Measurements from ENCODE around the gene L3MBTL1. TPM values are rescaled to one million over a fixed set of nuclear protein-coding genes. Genes with fewer than 3 reads are reported as not detected.

L3MBTL1 gene
- polyA plus RNA-seq, 10 donors = 3.8 to 12.2 (median 6.3) TPM

DNA sequence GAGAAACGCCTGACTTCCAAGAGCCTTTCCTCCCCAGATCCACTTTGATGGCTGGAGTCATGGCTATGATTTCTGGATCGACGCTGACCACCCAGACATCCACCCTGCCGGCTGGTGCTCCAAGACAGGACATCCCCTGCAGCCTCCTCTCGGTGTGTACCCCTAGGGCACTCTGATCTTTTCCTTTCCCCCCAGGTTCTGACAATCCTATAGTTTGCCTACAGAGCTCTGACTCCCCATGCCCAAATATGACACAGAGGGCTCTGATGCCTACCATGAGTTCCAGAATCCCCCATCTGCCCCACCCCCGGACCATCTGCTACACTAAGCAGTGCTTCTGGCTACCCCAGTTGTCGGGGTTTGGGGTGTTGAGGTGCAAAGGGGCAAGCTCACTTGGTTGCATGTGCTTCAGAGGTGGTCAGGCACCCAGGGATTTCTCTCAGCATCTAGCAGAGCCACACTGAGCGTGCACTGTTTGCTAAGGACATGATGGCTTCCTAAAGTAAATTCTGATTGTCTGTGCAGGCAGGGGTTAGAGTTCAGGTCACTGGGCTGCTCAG is 27.4 kb downstream of the L3MBTL1 start:
- DNase-seq = no peak

- DNase-seq = no peak
These were observed 28.0 kb downstream of the L3MBTL1 start for GRCh38 chr20:43535370-43536004.

DNA sequence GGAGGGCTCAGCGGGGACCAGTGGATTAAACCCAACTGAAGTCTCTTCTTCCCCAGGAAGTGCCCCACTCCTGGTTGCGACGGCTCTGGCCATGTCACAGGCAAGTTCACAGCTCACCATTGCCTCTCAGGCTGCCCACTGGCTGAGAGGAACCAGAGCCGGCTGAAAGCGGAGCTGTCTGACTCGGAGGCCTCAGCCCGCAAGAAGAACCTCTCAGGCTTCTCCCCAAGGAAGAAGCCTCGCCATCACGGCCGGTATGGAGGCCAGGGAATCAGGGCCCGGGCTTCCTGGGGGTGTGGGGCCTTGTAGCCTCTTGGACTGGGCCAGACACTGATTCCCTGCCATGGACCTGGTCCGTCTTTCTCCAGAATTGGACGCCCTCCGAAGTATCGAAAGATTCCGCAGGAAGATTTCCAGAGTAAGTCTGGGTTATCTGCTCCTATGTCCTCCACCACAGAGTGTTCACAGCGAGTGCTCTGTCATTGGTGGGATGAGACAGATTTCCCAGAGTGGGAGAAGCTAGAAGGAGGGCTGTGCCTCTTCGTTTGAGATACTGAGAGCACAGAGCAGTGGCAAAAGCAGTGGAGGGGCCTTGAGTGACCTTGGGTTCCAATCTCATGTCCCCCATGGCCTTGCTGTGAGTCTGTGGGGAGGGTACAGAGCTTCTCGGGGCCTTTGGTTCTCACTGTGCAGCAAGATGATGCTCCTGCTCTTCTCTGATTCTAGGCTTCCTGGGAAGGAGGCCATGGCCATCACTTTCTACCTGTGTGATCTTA is 28.7 kb downstream of the L3MBTL1 start:
- no peak for DNase-seq

DNA sequence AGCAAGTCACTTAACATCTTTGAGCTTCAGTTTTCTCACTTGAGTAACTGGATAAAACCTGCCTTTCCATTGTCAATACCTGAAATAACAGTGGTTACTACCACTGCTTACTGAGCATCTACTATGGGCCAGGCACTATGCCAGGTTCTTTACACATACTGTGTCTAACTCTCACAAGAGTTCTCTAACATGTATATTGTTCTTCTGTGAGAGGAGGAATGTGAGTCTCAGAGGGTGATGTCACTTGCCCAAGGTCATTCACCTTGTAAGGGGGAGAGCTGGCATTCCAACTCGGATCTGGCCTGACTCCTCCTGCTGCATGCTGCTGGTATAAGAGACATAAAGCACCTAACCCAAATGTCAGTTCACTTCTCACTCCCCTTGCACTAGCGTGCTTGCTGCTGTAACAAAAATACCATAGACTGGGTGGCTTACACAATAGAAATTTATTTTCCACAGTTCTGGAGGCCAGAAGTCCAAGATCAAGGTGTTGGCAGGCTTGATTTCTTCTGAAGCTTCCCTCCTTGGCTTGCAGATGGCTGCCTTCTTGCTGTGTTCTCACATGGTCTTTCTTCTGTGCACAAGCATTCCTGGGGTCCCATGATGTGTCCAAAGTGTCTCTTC is 29.4 kb downstream of the L3MBTL1 start:
- DNase-seq = no peak

- peak; percentile 34 to 75 (median 38) for DNase-seq
These were observed 30.7 kb downstream of the L3MBTL1 start for GRCh38 chr20:43537921-43538877.

DNA sequence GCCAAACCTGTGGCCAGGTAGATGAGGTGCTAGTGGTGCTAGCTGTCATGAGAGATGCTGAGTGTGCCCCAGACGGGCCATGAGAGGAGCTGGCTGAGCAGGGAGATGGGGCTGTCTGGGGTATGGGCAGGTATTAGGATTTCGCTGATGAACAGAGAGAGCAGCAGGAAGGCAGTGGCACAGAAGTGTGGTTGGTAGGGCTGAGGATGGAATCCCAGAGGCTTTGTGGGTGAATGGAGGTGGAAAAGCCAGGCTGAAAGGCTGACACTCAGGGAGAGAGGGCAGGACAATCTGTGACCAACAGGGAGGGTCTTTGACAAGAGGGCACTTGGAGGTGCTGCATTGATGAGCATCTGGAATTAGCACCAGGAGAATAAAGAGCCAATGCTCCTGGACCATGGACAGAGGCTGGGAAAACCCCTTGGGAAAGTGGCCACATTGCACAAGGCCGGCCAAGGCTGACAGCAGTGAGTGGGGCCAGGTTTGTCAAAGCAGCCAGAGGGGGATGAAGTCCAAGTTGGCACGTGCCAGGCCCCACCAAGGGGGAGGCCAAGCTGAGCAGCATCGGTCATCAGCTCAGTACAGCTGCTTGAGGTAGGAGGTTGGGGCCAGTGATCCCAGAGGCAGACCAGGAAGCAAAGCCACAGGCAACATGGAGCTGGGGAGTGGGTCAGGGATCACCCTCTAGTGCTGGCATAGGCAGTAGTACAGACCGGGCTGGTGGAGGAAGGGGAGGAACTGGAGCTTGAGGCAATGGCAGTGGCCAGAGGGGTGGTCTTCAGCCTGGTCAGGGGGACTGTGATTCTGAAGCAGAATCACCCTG is 31.6 kb downstream of the L3MBTL1 start:
- DNase-seq = no peak

DNA sequence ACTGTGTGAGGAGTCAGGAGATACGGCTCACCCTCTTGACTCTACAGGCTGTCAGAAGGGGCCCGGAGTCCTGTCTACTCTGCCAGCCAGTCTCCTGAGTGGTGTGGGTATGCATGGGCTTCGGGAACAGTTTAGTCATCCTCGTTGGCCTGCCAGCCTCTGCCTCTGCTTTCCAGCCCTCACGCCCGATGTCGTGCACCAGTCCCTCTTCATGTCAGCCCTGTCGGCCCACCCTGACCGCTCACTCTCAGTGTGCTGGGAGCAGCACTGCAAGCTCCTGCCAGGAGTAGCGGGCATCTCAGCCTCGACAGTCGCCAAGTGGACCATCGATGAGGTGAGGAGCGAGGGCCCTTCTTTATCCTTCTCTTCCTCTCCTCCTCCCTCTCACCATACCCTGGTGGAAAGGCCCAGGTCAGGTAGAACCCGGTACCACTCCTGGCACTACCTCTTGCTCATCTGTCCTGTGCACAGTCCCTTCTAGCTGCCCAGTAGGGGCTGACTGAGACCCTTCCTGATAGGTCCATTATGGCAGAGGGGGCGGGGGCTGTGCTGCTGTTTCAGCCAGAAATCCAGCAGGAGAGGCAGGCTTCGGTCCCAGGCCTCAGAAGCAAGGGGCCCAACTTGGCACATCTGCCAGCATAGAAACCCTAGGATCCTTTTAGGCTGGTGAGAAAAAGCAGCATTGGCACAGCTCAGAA is 32.6 kb downstream of the L3MBTL1 start:
- DNase-seq = no peak

DNA sequence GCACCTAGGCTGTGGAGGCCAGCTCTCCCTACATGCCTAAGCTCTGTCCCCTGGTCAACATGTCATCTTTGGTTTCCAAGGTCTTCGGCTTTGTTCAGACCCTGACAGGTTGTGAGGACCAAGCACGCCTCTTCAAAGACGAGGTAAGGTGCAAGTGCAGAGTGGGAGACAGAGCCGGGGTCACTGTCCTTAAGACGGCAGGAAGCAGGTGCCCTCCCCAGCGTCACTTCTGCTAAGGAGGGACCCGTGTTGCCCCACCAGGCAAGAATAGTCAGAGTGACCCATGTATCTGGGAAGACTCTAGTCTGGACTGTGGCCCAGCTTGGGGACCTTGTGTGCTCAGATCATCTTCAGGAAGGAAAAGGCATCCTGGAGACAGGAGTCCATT is 33.2 kb downstream of the L3MBTL1 start:
- no peak for DNase-seq

DNA sequence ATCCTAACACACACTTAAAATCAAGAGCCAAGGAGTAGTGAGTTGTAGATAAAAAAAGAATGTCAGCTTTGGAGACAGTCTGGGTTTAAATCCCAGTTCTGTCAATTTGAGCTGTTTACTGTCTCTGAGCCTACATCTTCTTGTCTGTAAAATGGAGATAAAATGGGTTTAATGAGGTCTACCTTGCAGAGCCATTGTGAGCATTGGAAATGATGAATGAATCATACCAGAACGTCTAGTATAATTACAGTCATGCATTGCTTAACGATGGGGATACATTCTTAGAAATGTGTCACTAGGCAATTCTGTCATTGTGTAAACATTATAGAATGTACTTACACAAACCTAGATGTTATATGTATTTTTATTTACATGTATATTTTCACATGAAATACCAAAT is 33.7 kb downstream of the L3MBTL1 start:
- no peak for DNase-seq

DNA sequence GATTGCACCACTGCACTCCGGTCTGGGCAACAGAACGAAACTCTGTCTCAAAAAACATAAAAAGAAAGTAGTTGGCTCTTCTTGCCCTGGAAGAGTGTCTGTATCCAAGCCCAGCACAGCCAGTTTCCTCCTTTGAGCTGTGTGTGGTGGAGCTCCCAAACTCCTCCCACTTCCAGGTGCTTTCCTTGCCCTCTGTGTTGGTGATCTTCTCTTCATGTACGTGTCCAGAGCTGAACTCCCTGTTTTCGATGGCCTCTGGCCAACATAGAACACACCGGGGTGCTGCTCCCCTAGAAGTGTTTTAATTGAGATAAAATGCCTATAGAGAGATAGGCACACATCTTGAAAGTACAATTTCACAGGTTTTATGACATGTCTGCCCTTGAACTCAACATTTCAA is 34.7 kb downstream of the L3MBTL1 start:
- no peak for DNase-seq

DNA sequence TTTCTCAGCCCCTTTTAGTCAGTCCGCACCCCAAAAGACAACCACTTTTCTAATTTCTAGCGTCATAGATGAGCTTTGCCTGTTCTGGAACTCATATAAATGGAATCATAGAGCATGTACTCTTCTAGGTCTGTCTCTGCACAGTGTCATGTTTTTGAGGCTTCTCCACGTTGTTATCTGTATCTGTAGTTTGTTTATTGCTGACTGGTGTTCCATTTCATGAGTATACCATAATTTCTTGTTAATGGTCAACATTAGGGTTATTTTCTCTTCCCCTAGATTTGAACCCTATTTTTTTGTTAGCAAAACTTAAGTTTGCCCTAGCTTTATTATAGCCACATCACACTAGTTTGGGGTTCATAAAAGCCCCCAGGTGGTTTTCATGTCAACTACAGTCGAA is 35.2 kb downstream of the L3MBTL1 start:
- no peak for DNase-seq

GRCh38 chr20:43543138-43543537 is 35.6 kb downstream of the L3MBTL1 start:
- no peak for DNase-seq

DNA sequence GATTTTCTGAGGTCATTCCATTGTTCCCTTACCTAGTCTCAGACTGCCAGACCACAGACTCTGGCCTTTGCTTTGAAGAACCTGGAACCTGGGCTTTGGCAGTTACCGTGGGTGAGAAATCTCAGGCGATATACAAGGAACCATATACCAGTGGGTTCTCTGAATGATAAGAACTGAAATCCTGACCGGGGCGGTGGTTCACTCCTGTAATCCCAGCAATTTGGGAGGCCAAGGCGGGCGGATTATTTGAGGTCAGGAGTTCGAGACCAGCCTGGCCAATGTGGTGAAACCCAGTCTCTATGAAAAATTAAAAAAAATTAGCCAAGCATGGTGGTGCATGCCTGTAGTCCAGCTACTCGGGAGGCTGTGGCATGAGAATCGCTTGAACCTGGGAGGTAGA is 37.0 kb downstream of the L3MBTL1 start:
- no peak for DNase-seq

DNA sequence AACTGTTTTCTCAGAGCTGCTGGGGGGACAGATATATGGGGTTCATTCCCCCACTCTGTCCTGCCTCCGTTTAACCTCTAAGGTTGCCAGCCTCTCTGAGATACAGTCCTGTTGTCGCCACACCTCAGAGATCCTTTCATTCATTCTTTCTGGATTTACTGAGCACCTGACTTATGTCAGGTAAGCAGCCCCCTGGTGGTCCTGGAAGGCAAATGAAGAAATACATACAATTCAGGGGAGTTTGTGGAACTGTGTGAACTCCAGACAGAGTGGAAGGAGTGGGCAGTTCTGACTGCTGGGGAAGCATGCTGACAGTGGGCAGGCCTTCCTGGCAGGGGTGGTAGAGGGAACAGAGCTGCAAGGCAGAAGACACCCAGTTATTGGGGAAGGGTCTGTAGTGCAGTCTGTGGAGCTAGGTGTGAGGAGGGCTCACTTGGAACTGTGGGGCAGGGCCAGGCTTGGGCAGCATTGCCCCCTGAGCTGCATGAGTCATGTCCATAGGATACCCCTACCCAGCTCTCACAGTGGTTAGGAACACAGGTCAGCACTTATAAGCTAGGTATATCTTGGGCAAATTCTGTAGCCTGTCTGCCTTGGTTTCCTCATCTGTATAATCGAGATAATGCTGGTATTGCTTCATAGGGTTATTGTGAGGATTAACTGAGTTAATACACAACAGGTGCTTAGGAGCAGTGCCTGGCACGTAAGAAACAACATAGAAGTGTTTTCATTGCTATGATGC is 38.5 kb downstream of the L3MBTL1 start:
- DNase-seq = no peak

- no peak for DNase-seq
These were observed 40.9 kb downstream of the L3MBTL1 start for GRCh38 chr20:43548273-43548880.

GRCh38 chr20:43549416-43550065 is 42.0 kb downstream of the L3MBTL1 start:
- DNase-seq = no peak

DNA sequence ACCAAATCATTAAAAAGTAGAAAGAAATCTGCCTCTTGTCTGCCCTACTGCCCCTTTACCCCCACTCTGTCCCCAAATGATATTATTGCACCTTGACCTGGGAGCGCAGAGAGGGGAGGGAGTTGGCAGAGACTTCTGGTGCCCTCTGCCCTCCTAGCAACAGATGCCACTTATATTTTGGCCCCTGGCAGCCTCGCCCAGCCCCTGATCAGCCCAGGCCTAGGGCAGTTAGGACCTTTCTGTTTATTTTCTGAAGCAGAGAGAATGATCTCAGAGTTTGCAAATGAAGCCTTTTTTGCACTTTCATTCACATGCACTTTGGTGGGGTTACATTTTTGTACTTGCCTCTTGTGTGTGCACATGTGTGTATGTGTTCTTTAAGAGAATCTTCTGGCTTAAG is 43.0 kb downstream of the L3MBTL1 start:
- DNase-seq = no peak

GRCh38 chr20:43554369-43554768 is 46.9 kb downstream of the L3MBTL1 start:
- DNase-seq = no peak
